H1 (cell line): Measurements from ENCODE around the gene CNTD1. TPM values are rescaled to one million over a fixed set of nuclear protein-coding genes. Genes with fewer than 3 reads are reported as not detected.

Experiments used
- BCL11A ChIP-seq, 2 experiments: IDR thresholded peaks; one replicate each; pipeline ENCODE4 v1.6.1; 2011; ENCODE audit warnings: low read depth in 2 of 2, low read length in 2 of 2, mild to moderate bottlenecking in 2 of 2
- CHD2 ChIP-seq: IDR thresholded peaks from 2 replicates; pipeline ENCODE4 v1.6.1; 2012; ENCODE audit warnings: low read length, improper control_type of control experiment
- JUN ChIP-seq: IDR thresholded peaks from 2 replicates; pipeline ENCODE4 v1.6.1; 2011; ENCODE audit warnings: low read depth, mild to moderate bottlenecking, improper control_type of control experiment, low read length
- RAD21 ChIP-seq, 2 experiments: IDR thresholded peaks in 1 of 2; conservative IDR thresholded peaks in 1 of 2; 2 replicates each; pipeline ENCODE4 v1.6.1; 2011; ENCODE audit warnings: low read depth in 2 of 2, low read length in 2 of 2, improper control_type of control experiment in 1 of 2, inconsistent platforms in 1 of 2, mild to moderate bottlenecking in 1 of 2, moderate library complexity in 1 of 2
- SIX5 ChIP-seq: IDR thresholded peaks from 2 replicates; pipeline ENCODE4 v1.6.1; 2011; ENCODE audit warnings: mild to moderate bottlenecking, low read depth, low read length
- TAF7 ChIP-seq: optimal IDR thresholded peaks from 2 replicates; pipeline ENCODE3; 2011; ENCODE audit warnings: low read depth, mild to moderate bottlenecking, inconsistent platforms, low read length, moderate library complexity, borderline replicate concordance
- polyA plus RNA-seq, 7 experiments: library from polyadenylated mRNA; depleted of rRNA in 3 of 7; stranded (reverse) in 5 of 7; unstranded in 2 of 7; fragments of >200 nt in 5 of 7; fragments of 200-250 nt in 2 of 7; gene quantifications; 1 replicate in 5 of 7; 2 replicates in 1 of 7; 4 replicates in 1 of 7; pipeline versions ENCODE4 v1.2.1 to v1.2.3, GENCODE V29; 2011 to 2013; ENCODE audit warnings: missing spikeins in 2 of 7, mixed read lengths in 2 of 7
- total RNA-seq: library from RNA; stranded (reverse); fragmentation: NEBNext Ultra II Directional; extraction: Animal tissue kit (Norgen Biotek cat#: 25700); gene quantifications from 2 replicates; pipeline ENCODE4 v1.2.1, GENCODE V29; 2021

Gene CNTD1
- total and polyA plus RNA-seq, 2 of the 8 experiments (the other 6 are each of a cell fraction or from before 2014, with no cell fraction given) = not detected

GRCh38 chr17:42760652-42761581 is 37.7 kb upstream of the CNTD1 start, which contains the start of gene RAMP2 (continued):
- no peak for TF ChIP-seq TAF7
- TF ChIP-seq SIX5 = no peak
- TF ChIP-seq JUN = no peak
- TF ChIP-seq RAD21 (IDR thresholded peaks at IDR 0.05 in 1 of 2, conservative IDR thresholded peaks at IDR 0.05 in 1 of 2; ENCODE audit: low read depth in 2 of 2, low read length in 2 of 2) = no peak
- TF ChIP-seq BCL11A (IDR thresholded peaks at IDR 0.05; ENCODE audit: low read depth in 2 of 2, low read length in 2 of 2) = no peak
- no peak for TF ChIP-seq CHD2
